Stimulated activated naive CD4-positive, alpha-beta T cell (primary cell): Measurements from ENCODE around the gene ANAPC2.
A peak's percentile ranks its signal among the peaks of the same experiment; 100 is the strongest.

Experiments
- DNase-seq, 6 experiments: peaks; one replicate each; lab custom pipeline; 2025; lab: John Stamatoyannopoulos, UW

The ANAPC2 gene

DNA sequence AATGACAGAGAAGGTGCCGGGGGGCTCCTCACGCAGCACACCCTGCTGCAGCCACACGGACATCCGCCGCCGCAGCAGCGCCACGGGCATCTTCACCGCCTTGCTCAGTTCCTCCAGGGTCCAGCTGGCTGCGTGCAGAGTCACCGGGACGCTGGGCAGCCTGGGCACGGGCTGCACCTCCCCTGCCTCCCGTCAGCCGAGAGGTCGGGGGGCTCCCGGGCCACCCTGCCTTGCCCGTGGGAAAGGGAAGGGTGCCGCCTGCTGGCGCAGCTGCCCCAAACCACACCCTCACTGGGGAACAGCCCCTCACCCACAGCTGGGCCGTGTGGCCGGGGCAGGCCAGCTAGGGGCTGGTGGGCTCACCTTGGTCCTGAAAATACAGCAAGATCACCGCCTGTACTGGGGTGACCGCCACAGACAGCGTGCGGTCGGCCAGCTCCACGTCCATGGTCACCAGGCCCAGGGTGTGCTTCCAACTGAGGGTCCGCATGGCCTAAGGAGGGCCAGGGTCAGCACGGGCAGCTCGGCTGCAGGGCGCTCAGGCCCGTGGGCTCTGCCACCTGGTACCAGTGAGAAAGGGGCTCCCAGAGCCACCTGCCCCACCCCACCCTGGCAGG, 12.9 kb downstream of the ANAPC2 start:
- DNase-seq, result peak in 1 of 6 experiments; percentile 5

DNA sequence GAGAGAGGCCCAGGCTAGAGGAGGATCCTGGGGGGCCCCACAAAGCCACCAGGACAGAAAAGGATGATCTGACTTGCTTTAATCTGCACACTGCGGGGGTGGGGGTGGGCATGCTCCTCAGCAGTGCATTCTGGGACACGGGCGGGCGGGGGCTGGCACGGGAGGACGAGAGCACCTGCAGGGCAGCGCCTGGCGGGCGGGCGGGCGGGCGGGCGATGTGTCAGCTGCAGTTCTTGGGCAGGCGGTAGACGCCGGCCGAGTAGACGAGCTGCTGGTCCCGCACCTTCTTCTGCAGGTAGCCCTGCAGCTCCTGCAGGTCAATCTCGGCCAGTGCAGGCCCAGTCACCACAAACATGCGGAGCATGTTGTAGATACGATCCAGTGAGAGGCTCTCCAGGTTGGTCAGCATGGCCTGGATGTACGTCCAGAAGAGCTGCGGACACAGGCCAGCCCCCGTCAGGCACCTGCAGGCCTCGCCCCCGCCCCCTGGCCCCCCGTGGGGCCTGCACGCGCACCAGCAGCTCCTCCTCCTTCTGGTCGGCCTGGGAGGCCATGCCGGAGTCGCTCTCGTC, 13.6 kb downstream of the ANAPC2 start:
- DNase-seq, result peak in 1 of 6 experiments; percentile 13

DNA sequence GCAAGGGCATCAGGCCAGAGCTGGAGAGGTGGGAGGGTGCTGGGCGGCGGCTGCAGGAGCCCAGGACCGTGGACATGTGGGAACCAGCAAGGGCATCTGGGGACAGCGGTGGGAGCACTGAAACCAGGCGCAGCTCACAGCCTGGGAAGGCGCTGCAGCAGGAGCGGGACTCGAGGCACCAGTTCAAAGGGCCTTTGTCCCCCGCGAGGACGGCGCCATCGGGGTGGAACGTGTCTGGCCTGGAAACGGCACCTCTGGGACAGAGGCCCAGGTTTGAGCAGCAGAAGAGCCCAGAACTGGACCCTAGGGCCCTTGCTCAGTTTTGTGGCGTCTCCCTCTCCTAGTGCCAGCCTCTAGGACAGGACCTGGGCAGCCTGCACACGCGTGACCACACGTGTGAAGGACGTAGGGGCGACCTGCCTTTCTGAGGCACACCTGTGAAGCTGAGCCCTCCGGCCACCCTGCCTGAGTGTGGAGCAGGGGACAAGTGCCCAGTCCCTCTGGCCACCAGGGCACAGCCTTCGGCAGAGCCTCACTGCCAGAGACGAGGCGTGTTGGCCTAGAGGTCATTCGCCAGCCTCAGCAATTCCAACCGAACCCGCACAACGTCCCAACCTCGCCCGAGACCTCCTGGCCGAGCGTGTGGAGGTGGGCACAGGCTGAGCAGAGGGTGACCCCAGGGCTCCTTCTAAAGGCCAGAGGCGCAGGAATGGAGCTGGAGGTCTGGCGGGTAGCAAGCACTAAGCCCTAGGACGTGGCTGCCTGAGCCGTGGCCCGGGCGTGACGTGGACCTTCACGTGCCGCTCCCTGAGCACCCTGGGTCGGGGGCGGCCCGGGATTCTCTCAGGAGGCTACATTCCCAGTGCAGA, 14.3 kb downstream of the ANAPC2 start:
- DNase-seq, result no peak

GRCh38 chr9:137172901-137173795, 15.2 kb downstream of the ANAPC2 start:
- no peak for DNase-seq

GRCh38 chr9:137171149-137171900, 17.0 kb downstream of the ANAPC2 start:
- DNase-seq, result no peak

DNA sequence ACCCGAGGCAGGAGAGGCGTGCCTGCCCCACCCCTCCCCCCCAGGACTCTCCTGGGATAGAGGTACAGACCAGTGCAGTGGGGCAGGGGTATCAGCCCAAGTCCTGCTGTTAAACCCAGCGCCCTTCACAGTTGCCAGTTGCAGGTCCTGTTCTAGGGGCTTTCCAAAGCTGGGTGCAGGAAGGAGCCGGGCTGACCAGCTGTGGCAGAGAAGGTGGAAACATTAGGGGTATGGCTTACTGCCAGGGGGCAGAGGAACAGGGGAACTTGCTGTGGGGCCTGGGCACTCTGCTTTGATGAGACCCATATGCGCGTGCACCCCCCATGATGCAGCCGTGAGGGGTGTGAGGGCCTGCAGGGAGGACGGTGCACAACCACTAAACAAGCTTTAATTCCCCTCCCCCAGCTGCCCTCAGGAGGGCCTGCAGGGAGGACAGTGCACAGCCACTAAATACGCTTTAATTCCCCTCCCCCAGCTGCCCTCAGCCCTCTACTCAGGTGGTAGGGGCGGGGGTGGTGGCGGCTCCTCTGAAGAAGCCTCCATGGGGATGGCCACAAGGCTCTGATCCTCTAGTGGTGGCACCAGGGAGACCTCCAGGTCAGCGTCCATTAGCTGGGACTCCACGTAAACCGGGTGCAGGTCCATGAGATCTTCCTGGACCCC, 17.7 kb downstream of the ANAPC2 start:
- DNase-seq, result no peak

GRCh38 chr9:137169896-137170358, 18.4 kb downstream of the ANAPC2 start, which contains the start of gene LRRC26:
TSS of gene LRRC26 (minus strand) at chr9:137170051. CDS start at chr9:137169943, 108 bp downstream.
- no peak for DNase-seq

DNA sequence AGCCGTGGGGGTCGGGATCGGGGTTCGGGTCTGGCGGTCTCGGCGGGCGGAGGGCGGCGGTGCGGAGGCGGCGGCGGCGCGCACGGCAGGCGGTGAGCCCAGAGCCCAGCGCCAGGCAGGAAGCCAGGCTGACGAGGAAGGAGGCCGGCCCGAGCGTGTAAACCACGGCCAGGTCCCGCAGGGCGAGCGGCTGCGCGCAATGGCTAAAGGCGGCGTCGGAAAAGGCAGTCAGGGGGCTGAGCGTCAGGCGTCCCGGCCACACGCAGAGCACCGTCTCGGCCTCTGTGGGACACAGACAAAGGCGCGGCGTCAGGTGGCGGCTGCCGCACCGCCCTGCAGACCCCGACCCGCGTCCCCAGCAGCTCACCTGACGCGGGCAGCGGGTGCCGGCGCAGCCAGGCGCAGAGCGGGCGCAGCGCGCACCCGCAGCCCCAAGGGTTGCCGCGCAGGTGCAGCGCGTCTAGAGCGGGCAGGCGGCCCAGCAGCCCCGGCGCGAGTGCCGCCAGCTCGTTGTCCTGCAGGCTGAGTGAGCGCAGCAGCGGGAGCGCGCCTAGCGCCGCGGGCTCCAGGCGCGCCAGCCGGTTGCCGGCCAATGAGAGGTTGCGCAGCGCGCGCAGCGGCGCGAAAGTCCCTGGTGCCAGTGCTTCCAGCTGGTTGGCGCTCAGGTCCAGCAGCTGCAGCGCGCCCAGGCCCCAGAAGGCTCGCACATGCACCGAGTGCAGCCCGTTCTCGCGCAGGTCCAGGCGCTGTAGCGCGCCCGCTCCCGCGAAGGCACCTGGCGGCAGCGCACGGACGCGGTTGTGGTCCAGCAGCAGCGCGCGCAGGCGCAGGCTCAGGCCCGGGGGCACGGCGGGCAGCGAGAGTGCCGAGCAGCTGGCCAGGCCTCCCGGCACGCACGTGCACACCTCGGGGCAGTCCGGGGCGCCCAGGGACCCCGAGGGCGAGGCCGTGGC, 19.2 kb downstream of the ANAPC2 start:
- no peak for DNase-seq

- no peak for DNase-seq
Measured at GRCh38 chr9:137168573-137168903, 19.8 kb downstream of the ANAPC2 start.

DNA sequence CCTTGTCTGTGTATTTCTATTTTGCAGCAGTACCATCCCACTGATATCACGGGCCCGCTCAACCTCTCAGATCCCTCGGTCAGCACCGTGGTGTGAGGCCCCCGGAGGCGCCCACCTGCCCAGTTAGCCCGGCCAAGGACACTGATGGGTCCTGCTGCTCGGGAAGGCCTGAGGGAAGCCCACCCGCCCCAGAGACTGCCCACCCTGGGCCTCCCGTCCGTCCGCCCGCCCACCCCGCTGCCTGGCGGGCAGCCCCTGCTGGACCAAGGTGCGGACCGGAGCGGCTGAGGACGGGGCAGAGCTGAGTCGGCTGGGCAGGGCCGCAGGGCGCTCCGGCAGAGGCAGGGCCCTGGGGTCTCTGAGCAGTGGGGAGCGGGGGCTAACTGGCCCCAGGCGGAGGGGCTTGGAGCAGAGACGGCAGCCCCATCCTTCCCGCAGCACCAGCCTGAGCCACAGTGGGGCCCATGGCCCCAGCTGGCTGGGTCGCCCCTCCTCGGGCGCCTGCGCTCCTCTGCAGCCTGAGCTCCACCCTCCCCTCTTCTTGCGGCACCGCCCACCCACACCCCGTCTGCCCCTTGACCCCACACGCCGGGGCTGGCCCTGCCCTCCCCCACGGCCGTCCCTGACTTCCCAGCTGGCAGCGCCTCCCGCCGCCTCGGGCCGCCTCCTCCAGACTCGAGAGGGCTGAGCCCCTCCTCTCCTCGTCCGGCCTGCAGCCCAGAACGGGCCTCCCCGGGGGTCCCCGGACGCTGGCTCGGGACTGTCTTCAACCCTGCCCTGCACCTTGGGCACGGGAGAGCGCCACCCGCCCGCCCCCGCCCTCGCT, 20.4 kb downstream of the ANAPC2 start:
- DNase-seq, result no peak

- no peak for DNase-seq
Measured at GRCh38 chr9:137167277-137167746, 21.0 kb downstream of the ANAPC2 start.

DNA sequence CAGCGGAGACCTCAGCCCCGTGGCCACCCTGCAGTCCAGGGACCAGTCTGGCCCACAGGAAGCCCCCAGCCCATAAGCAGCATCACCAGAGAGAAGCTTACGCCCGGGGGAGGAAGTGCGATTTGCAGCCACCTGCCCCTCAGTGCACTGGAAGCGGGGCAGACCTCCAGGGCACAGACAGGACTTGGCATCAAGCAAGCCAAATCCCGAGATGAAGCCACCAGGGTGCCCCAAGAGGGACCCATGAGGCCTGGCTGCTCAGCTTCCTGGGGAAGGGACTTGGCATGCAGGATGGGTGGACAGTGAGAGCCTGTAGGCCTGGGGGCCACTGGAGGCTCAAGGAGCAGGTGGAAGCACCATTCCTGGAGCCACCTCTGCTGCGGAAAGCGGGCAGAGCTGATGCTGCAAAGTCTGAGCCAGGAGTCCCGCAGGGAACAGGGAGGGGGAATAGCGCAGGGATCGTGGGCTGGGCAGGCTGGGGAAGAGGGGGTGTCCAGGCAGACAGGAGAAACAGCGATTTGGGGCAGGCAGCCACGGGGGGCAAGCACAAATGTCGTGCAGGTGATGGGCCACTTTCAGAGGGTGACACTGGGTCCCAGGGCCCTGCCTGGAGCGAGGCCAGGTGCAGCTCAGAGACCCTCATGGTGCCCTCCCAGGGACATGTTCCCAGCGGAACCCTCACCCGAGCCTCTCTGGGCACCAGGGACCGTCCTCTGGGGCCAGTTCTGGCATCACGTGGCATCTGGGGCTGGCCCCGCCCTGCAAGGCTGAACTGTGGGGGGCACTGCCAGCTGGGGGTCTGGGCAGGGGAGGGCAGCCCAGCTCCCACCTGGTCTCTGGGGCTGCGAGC, 21.8 kb downstream of the ANAPC2 start:
- DNase-seq, result no peak

DNA sequence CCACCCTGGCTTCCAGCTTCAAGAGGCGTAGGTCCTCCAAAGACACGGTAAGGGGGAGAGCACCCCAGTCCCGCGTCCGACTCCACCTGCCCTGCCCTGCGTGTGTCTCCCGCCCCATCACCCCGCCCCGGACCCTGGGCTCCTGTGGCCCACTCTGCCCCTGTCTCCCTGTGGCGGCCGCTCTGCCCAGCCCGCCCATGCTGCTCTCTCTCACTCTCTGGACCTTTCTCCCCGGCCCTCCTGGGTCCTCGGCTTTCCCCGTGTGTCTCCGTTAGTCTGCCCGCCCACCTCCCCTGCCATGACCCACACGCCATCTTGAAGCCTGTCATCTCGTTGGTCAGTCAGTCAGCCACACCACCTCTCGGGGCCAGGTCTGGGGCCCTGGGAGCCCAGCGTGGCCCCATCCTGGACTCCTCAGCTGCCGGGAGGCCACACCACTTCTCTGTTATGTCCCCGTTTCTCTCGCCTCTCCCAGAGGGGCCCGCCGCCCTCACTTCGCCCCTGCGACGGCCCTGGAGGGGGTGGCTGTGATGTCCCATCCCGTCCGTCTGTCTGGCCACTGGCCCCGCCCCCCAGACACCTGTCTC, 23.0 kb downstream of the ANAPC2 start:
- DNase-seq, result no peak

DNA sequence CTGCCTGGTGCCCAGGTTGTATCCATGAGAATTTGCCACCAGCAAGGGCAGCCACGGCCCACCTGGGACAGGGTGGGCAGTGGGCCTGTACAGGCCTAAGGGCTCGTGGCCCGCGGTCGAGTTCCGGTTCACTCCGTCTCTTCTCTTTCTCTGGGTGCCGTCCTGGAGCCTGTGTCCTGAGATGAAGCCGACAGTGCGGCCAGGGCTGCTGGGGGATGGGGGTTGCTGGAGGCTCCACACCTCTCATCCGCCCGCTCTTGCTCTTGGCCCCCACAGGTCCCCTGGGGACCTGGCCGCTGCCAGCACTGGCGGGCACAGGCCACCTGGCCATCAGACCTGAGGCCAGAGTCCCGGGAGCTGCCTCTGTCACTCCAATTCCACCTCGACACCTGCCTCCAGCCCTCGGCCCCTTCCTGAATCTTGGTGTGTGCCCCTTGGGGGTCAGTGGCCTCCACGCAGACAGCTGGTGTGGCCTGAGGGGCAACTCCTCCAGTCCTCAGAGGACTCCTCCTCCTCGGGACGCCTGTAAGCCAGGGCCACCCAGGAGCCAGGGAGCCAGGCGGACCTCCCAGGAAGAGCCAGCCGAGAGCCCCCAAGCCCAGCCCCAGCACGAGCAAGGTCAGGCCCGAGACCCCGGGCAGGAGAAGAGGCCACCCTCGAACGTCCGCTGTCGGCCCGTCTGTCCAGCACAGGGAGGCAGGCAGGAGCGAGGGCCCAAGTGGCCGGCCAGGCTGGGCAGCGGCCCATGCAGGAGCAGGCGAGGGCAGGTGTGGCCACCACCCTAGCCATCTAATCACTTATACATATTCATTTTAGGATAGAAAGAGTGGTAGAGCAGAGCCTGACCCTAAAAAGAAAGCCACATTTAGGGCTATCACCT, 23.8 kb downstream of the ANAPC2 start:
- DNase-seq, result no peak

DNA sequence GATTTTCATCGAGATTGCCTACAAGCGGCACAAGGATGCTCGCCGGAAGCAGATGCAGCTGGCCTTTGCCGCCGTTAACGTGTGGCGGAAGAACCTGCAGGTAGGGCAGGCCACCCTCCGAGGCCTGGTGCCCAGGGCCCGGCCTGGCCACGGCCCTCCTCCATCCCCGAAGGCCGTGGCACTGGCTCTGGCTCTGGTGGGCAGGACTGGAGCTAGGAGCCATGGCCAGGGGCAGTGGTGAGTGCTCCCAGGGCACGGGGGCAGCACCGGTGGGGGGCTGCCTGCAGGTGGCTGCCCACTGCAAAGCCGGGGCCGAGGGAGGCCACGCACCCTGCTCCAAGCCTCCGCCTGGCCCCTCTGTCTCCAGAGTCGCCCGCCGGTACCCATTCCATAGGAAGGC, 24.6 kb downstream of the ANAPC2 start:
- no peak for DNase-seq

DNA sequence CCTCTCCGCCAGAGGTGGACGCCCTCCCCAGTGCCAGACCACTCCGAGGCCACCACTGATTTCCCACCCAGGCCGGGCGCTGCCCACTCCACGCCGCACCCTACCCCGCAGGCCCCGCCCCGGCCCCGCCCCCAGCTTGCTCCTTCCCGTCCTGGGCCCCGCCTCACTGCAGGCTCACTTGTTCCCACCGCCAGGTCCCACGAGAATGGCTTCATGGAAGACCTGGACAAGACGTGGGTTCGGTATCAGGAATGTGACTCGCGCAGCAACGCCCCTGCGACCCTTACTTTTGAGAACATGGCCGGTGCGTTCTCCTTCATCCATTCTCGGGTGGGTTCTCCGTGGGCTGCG, 25.0 kb downstream of the ANAPC2 start:
- no peak for DNase-seq
